DMS 273 treated with DMSO at 0.1 percent for 48 hours (cell line): ENCODE measurements around the gene MS4A6A.
"Not testable (repeated sequence)": the region's sequence is repeated elsewhere in the genome, so short reads cannot be mapped to it uniquely, and the experiment has no call there.

Experiments
- DNase-seq: peaks from one replicate; lab custom pipeline; 2025; lab: John Stamatoyannopoulos, UW

The MS4A6A gene

GRCh38 chr11:60182541-60183330 lies at the start of gene MS4A6A:
MS4A6A (minus strand) TSS chr11:60183083; CDS start chr11:60181727, 1,356 bp downstream.
- no peak for DNase-seq

- no peak for DNase-seq
Observed at GRCh38 chr11:60230681-60231080, 47.8 kb upstream of the MS4A6A start.

GRCh38 chr11:60222141-60222540 lies 39.3 kb upstream of the MS4A6A start:
- no peak for DNase-seq

GRCh38 chr11:60221692-60222091 lies 38.8 kb upstream of the MS4A6A start:
- no peak for DNase-seq

GRCh38 chr11:60221181-60221580 lies 38.3 kb upstream of the MS4A6A start:
- no peak for DNase-seq

GRCh38 chr11:60214386-60214785 lies 31.5 kb upstream of the MS4A6A start:
- DNase-seq, result no peak

- DNase-seq, result no peak
Observed at GRCh38 chr11:60211206-60211605, 28.3 kb upstream of the MS4A6A start.

- DNase-seq, result no peak
Observed at GRCh38 chr11:60209977-60210376, 27.1 kb upstream of the MS4A6A start.

- no peak for DNase-seq
Observed at GRCh38 chr11:60208951-60209350, 26.1 kb upstream of the MS4A6A start.

GRCh38 chr11:60208146-60208895 lies 25.4 kb upstream of the MS4A6A start:
- DNase-seq, result no peak

- DNase-seq, result no peak
Observed at GRCh38 chr11:60206616-60207015, 23.7 kb upstream of the MS4A6A start.

GRCh38 chr11:60204922-60205321 lies 22.0 kb upstream of the MS4A6A start:
- no peak for DNase-seq

- not testable (repeated sequence) for DNase-seq
Observed at GRCh38 chr11:60201334-60201733, 18.5 kb upstream of the MS4A6A start.

GRCh38 chr11:60197442-60197841 lies 14.6 kb upstream of the MS4A6A start:
- DNase-seq, result no peak

GRCh38 chr11:60195923-60196368 lies 13.1 kb upstream of the MS4A6A start:
- DNase-seq, result no peak

GRCh38 chr11:60194511-60194910 lies 11.6 kb upstream of the MS4A6A start:
- no peak for DNase-seq

GRCh38 chr11:60193687-60194433 lies 11.0 kb upstream of the MS4A6A start:
- no peak for DNase-seq

GRCh38 chr11:60192564-60192963 lies 9.7 kb upstream of the MS4A6A start:
- DNase-seq, result not testable (repeated sequence)

- DNase-seq, result not testable (repeated sequence)
Observed at GRCh38 chr11:60188481-60188880, 5.6 kb upstream of the MS4A6A start.

GRCh38 chr11:60186128-60186527 lies 3.2 kb upstream of the MS4A6A start:
- not testable (repeated sequence) for DNase-seq

GRCh38 chr11:60185512-60185827 lies 2.6 kb upstream of the MS4A6A start:
- DNase-seq, result not testable (repeated sequence)

- DNase-seq, result no peak
Observed at GRCh38 chr11:60184824-60185511, 2.1 kb upstream of the MS4A6A start.
